Loucy (cell line): ENCODE measurements around the gene SLC6A11.

Experiments
- CTCF ChIP-seq: fragments of 200-600 bp; sonication (generic); conservative IDR thresholded peaks from 2 replicates; pipeline ENCODE4 v1.5.1; 2014; ENCODE audit warnings: mild to moderate bottlenecking, antibody characterized with exemption, low read length
- EZH2phosphoT487 ChIP-seq: fragments of 200-600 bp; IDR thresholded peaks from 2 replicates; pipeline ENCODE4 v1.6.1; 2018; ENCODE audit warnings: antibody characterized with exemption, mild to moderate bottlenecking, moderate library complexity, borderline replicate concordance

GRCh38 chr3:10835406-10835805 is 19.4 kb downstream of the SLC6A11 start:
- TF ChIP-seq CTCF (no peak), EZH2phosphoT487 (no peak)
